K562 (cell line): ENCODE data around the gene C17orf114.
A peak's percentile ranks its signal among the peaks of the same experiment; 100 is the strongest.

Experiments
- CCAR2 ChIP-seq: fragments of 200-400 bp; formaldehyde crosslinking; IDR thresholded peaks from 2 replicates; pipeline ENCODE4 v1.6.1; 2017; ENCODE audit warnings: mild to moderate bottlenecking, low read depth, low read length
- CTBP1 ChIP-seq: fragments of 450-650 bp; IDR thresholded peaks from 2 replicates; pipeline ENCODE4 v1.6.1; 2016; ENCODE audit warnings: borderline replicate concordance
- DMBX1 ChIP-seq: fragments of 250-450 bp; sonication (Bioruptor Pico); IDR thresholded peaks from 2 replicates; pipeline ENCODE4 v1.8.0; 2022; ENCODE audit warnings: inconsistent platforms, mild to moderate bottlenecking, moderate library complexity, borderline replicate concordance
- ETV1 ChIP-seq: fragments of 450-650 bp; conservative IDR thresholded peaks from 2 replicates; pipeline ENCODE4 v1.6.1; 2016; ENCODE audit warnings: missing genetic modification characterization, control low read depth, low read depth, missing compliant biosample characterization
- FOS ChIP-seq: IDR thresholded peaks from 3 replicates; pipeline ENCODE4 v1.6.1; 2011; ENCODE audit not compliant: insufficient read length; ENCODE audit errors: extremely low read depth
- HDAC1 ChIP-seq, 2 experiments: fragments of 450-650 bp; IDR thresholded peaks; 2 replicates each; pipeline ENCODE4 v1.6.1; 2016 to 2017; ENCODE audit warnings: inconsistent platforms in 1 of 2, mild to moderate bottlenecking in 1 of 2, moderate library complexity in 1 of 2
- HDAC6 ChIP-seq: IDR thresholded peaks from 2 replicates; pipeline ENCODE4 v1.6.1; 2012; ENCODE audit warnings: low read depth, mild to moderate bottlenecking, control low read depth, inconsistent platforms, low read length, moderate library complexity
- RAD51 ChIP-seq: fragments of 450-650 bp; IDR thresholded peaks from 2 replicates; pipeline ENCODE4 v1.7.1; 2016; ENCODE audit warnings: low read depth, mild to moderate bottlenecking, borderline replicate concordance
- SMARCC2 ChIP-seq: fragments of 450-650 bp; IDR thresholded peaks from 2 replicates; pipeline ENCODE4 v1.6.1; 2017; ENCODE audit warnings: antibody characterized with exemption, moderate library complexity, mild to moderate bottlenecking, low read depth
- TAF7 ChIP-seq: fragments of 450-650 bp; IDR thresholded peaks from 2 replicates; pipeline ENCODE4 v1.6.1; 2016; ENCODE audit warnings: missing genetic modification characterization, missing compliant biosample characterization
- ZNF696 ChIP-seq: fragments of 250-450 bp; sonication (Bioruptor Pico); conservative IDR thresholded peaks from 2 replicates; pipeline ENCODE4 v1.4.0; 2020; ENCODE audit warnings: mild to moderate bottlenecking, moderate library complexity
- TF ChIP-seq, protein P1 (sequence below), 3 experiments: IDR thresholded peaks in 2 of 3; conservative IDR thresholded peaks in 1 of 3; 2 replicates each; pipeline ENCODE4 v1.5.1; 2011 to 2012; ENCODE audit warnings: low read length in 3 of 3, mild to moderate bottlenecking in 3 of 3, control low read depth in 2 of 3, improper control_type of control experiment in 1 of 3, inconsistent platforms in 1 of 3, low read depth in 1 of 3, mixed read lengths in 1 of 3, moderate library complexity in 1 of 3; ENCODE audit not compliant: insufficient read depth in 2 of 3
- TF ChIP-seq, protein P2 (sequence below): fragments of 250-450 bp; sonication (Bioruptor Pico); IDR thresholded peaks from 2 replicates; pipeline ENCODE4 v1.8.0; 2022; ENCODE audit warnings: moderate library complexity, mild to moderate bottlenecking, inconsistent platforms
- TF ChIP-seq, protein P3 (sequence below): sonication (generic); formaldehyde crosslinking; IDR thresholded peaks from 2 replicates; pipeline ENCODE4 v1.8.1; 2023; ENCODE audit warnings: mild to moderate bottlenecking, missing genetic modification reagents, moderate library complexity
- TF ChIP-seq, protein P4 (sequence below): IDR thresholded peaks from 3 replicates; pipeline ENCODE4 v1.6.1; 2011; ENCODE audit warnings: borderline replicate concordance, mild to moderate bottlenecking, moderate library complexity; ENCODE audit not compliant: insufficient read length; ENCODE audit errors: extremely low read depth
- TF ChIP-seq, protein P5 (sequence below): fragments of 150-350 bp; IDR thresholded peaks from 2 replicates; pipeline ENCODE4 v1.6.1; 2014; ENCODE audit warnings: low read depth, mild to moderate bottlenecking, low read length, borderline replicate concordance

Gene C17orf114

DNA sequence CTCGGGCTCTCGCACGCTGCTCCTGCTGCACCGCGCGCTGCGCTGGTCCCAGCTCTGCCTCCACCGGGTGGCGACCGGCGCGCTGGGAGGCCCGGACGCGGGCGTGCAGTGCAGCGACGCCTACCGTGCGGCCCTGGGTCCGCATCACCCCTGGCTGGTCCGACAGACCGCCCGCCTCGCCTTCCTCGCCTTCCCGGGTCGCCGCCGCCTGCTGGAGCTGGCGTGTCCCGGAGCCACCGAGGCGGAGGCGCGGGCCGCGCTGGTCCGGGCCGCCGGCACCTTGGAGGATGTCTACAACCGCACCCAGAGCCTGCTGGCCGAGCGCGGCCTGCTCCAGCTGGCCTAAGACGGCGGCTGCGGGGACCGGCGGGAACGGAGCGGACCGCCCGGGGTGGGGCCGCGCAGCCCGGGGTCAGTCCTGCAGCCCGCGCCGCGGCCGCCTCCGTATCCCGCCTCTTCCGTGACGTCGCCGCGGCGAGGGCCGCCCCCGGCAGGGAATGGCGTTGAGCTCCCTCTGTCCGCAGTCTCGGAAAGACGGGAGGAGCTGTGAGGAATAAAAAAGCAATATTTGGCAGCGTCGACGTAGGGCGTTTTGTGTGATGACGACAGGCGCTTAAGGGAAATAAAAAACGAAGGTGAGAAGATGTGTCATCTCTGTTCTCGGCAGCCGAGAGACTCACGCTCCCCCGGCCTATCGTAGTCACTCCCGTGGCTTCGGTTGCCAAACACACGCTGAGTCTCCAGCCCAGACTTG lies 12.0 kb downstream of the C17orf114 start (continued):
- TF ChIP-seq, protein P1, sequence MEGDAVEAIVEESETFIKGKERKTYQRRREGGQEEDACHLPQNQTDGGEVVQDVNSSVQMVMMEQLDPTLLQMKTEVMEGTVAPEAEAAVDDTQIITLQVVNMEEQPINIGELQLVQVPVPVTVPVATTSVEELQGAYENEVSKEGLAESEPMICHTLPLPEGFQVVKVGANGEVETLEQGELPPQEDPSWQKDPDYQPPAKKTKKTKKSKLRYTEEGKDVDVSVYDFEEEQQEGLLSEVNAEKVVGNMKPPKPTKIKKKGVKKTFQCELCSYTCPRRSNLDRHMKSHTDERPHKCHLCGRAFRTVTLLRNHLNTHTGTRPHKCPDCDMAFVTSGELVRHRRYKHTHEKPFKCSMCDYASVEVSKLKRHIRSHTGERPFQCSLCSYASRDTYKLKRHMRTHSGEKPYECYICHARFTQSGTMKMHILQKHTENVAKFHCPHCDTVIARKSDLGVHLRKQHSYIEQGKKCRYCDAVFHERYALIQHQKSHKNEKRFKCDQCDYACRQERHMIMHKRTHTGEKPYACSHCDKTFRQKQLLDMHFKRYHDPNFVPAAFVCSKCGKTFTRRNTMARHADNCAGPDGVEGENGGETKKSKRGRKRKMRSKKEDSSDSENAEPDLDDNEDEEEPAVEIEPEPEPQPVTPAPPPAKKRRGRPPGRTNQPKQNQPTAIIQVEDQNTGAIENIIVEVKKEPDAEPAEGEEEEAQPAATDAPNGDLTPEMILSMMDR (IDR thresholded peaks at IDR 0.05 in 2 of 3, conservative IDR thresholded peaks at IDR 0.05 in 1 of 3; ENCODE audit: insufficient read depth in 2 of 3, low read depth in 1 of 3, low read length in 3 of 3), result peak; percentile 70 to 98 (median 86)
- TF ChIP-seq HDAC1 (IDR thresholded peaks at IDR 0.05) (peak in 1 of 2 experiments; percentile 50; a peak in 1 of 4 replicates), HDAC6 (no peak), CCAR2 (no peak), FOS (no peak), DMBX1 (CRISPR knock-in tag) (no peak), SMARCC2 (no peak), CTBP1 (peak; percentile 98), ETV1 (tag) (peak; percentile 84), RAD51 (no peak), TAF7 (tag) (no peak), ZNF696 (CRISPR knock-in tag) (no peak)
- TF ChIP-seq, protein P2, sequence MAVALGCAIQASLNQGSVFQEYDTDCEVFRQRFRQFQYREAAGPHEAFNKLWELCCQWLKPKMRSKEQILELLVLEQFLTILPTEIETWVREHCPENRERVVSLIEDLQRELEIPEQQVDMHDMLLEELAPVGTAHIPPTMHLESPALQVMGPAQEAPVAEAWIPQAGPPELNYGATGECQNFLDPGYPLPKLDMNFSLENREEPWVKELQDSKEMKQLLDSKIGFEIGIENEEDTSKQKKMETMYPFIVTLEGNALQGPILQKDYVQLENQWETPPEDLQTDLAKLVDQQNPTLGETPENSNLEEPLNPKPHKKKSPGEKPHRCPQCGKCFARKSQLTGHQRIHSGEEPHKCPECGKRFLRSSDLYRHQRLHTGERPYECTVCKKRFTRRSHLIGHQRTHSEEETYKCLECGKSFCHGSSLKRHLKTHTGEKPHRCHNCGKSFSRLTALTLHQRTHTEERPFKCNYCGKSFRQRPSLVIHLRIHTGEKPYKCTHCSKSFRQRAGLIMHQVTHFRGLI (CRISPR knock-in tag), result no peak
- TF ChIP-seq, protein P3, sequence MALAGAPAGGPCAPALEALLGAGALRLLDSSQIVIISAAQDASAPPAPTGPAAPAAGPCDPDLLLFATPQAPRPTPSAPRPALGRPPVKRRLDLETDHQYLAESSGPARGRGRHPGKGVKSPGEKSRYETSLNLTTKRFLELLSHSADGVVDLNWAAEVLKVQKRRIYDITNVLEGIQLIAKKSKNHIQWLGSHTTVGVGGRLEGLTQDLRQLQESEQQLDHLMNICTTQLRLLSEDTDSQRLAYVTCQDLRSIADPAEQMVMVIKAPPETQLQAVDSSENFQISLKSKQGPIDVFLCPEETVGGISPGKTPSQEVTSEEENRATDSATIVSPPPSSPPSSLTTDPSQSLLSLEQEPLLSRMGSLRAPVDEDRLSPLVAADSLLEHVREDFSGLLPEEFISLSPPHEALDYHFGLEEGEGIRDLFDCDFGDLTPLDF, result peak; percentile 91
- TF ChIP-seq, protein P4, sequence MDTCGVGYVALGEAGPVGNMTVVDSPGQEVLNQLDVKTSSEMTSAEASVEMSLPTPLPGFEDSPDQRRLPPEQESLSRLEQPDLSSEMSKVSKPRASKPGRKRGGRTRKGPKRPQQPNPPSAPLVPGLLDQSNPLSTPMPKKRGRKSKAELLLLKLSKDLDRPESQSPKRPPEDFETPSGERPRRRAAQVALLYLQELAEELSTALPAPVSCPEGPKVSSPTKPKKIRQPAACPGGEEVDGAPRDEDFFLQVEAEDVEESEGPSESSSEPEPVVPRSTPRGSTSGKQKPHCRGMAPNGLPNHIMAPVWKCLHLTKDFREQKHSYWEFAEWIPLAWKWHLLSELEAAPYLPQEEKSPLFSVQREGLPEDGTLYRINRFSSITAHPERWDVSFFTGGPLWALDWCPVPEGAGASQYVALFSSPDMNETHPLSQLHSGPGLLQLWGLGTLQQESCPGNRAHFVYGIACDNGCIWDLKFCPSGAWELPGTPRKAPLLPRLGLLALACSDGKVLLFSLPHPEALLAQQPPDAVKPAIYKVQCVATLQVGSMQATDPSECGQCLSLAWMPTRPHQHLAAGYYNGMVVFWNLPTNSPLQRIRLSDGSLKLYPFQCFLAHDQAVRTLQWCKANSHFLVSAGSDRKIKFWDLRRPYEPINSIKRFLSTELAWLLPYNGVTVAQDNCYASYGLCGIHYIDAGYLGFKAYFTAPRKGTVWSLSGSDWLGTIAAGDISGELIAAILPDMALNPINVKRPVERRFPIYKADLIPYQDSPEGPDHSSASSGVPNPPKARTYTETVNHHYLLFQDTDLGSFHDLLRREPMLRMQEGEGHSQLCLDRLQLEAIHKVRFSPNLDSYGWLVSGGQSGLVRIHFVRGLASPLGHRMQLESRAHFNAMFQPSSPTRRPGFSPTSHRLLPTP, result no peak
- TF ChIP-seq, protein P5, sequence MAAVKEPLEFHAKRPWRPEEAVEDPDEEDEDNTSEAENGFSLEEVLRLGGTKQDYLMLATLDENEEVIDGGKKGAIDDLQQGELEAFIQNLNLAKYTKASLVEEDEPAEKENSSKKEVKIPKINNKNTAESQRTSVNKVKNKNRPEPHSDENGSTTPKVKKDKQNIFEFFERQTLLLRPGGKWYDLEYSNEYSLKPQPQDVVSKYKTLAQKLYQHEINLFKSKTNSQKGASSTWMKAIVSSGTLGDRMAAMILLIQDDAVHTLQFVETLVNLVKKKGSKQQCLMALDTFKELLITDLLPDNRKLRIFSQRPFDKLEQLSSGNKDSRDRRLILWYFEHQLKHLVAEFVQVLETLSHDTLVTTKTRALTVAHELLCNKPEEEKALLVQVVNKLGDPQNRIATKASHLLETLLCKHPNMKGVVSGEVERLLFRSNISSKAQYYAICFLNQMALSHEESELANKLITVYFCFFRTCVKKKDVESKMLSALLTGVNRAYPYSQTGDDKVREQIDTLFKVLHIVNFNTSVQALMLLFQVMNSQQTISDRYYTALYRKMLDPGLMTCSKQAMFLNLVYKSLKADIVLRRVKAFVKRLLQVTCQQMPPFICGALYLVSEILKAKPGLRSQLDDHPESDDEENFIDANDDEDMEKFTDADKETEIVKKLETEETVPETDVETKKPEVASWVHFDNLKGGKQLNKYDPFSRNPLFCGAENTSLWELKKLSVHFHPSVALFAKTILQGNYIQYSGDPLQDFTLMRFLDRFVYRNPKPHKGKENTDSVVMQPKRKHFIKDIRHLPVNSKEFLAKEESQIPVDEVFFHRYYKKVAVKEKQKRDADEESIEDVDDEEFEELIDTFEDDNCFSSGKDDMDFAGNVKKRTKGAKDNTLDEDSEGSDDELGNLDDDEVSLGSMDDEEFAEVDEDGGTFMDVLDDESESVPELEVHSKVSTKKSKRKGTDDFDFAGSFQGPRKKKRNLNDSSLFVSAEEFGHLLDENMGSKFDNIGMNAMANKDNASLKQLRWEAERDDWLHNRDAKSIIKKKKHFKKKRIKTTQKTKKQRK, result no peak
